DMS53 treated with DMSO at 0.1 percent for 48 hours (cell line): ENCODE results near the gene EPDR1.
"Not testable (repeated sequence)": the region's sequence is repeated elsewhere in the genome, so short reads cannot be mapped to it uniquely, and the experiment has no call there.

Experiments used
- DNase-seq: peaks from one replicate; lab custom pipeline; 2025; ENCODE audit not compliant: unreplicated experiment; lab: John Stamatoyannopoulos, UW

EPDR1 gene

DNA sequence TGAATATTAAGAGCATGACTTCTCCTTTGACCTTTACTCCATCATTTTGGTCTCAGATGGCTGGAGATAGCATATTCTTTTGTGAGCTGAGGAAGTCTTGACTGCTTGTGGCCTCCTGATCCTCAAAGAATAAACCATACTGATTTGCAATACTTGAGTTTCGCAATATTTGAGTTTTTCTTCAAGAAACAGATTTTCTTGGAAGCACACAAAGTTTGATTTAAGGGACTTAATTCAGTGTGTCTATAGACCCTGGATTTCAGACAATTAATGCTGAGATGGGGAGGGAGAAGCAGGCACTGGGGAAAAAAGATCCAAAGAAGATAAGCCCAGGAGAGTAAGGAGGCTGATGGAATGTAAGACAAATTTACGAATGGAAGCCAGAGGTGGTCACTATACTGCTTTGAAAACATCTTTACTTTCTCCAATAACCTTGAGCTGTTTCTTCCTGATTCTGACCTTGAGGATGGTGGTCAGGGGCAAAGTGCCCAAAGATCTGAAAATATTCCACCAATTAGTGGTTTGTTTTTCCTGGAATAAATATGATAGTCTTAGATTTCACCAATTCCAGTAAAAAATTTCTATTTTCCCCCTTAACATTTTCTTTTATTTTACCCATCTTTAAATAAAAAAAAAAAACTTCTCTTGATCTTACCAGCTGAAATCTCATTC lies 7.5 kb downstream of the EPDR1 start:
- no peak for DNase-seq

DNA sequence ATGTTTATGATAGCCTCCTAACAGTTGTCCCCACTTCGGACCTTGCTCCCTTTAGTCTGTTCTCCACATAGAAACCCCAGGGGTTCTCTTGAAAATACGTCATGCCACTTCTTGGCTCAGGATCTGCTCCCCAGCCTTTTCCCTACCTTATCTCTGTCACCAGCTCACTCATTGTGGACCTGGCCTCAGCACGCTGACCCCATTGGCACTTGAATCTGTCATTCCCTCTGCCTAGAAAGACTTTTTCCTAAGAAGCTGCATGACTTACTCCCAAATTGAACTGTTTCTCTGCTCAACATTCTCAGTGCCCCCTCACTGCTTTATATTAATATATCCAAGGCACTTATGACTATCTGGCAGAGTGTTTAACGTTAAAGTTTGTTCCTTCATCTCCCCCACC lies 8.4 kb downstream of the EPDR1 start:
- no peak for DNase-seq

DNA sequence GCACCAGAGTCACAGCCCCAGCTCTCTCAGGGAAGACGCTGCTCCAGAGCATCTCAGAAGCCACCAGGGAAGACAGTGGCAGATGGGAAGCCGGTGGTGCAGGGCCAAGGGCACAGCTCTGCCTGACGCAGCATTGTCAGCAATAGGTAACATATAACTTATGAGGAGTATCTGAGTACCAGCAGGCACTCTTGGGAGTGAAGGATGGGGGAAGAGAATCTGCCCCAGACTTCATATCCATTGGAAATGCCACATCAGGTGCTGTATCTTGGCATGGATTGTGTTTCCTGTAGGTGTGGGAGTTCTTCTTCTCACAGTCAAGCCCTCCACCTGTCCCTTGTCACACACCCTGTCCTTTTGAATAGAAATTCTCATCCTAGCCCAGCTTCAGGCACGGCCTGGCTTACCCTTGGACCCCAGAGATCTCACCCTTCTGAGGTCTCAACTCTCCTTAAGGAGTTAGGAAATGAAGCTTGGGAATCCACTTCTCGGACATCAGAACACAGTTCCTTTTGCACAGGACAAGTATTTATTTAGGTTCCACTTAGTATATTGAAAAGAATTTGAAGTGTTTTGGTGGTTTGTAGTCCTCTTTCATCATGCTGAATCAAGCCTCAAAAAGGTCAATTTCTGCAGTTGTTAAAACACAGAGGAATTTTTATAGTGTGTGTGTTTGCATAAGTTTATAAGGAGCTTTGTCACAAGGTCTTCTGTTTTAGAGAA lies 9.9 kb downstream of the EPDR1 start:
- no peak for DNase-seq

DNA sequence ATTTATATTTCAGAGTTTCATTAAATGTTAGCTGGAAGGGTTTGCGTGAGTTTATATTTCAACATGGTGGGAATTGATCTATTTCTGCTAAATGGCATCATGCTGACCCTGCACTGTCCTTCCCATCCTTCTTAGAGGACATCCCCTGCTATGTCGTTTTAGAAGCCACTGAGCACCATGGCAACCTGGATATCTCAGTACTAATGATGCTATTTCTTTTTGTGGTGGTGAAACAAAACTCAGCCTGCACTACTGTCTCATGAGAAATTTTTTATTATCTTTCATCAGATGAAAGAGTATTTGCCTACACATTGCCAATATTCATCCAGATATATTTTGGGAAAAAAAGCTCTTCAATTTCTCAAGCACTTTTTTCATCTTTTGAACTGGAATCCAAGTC lies 12.1 kb downstream of the EPDR1 start:
- DNase-seq, result no peak

DNA sequence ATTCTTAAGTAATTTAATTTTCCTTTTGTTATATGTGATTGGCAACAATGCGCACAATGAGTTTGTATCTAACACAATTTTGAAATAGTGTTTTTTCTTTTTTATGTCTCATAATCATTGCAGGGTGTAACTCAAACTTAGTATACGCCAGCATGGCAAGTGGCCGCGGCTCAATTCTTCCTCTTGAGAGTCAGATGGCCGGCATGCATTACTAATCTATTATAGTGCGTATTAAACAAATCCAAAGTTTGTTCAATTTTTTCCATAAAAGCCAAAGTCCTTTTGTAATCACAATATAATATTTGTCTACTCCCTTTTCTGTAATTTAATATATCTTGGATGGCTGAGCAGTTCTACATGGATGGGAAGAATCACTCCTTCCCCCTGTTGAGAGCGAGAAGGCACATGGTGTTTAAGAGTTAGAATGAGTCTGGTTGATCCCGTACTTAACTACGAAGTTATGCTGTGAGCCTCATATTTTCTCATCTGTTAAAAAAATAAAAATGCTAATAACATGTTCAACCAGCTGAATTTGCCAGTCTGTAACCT lies 12.7 kb downstream of the EPDR1 start:
- DNase-seq, result no peak

DNA sequence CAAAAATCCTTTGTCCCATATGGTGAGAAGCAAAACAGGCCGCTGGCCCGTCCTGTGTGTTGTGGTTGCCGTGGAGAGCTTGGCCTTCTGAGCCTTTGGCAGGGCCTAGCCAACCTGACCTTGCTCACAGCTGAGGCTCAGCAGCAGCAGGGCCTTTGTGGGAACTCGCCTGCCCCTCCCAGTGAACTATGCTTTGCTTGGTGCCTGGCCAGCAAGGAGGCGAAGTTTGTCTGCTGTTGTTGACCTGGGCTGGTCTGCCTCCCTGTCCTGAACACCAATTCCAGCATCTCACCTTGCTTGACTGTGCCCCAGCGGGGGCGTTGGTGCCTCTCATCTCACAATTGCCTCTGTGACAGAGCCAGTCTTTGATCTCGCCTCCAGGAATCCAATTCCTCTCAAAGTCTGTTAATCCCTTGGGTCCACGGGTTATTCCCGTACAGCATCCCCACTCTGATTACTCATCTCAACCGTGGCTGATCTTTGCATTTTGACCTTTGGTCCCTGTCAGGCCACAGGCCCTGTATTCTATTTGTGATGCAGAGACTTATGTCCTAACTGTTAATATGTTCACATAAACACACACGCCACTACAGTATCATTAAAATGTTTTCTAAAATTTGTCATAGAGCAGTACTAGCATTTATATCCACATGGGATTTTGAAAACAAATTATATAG lies 22.6 kb downstream of the EPDR1 start:
- no peak for DNase-seq

DNA sequence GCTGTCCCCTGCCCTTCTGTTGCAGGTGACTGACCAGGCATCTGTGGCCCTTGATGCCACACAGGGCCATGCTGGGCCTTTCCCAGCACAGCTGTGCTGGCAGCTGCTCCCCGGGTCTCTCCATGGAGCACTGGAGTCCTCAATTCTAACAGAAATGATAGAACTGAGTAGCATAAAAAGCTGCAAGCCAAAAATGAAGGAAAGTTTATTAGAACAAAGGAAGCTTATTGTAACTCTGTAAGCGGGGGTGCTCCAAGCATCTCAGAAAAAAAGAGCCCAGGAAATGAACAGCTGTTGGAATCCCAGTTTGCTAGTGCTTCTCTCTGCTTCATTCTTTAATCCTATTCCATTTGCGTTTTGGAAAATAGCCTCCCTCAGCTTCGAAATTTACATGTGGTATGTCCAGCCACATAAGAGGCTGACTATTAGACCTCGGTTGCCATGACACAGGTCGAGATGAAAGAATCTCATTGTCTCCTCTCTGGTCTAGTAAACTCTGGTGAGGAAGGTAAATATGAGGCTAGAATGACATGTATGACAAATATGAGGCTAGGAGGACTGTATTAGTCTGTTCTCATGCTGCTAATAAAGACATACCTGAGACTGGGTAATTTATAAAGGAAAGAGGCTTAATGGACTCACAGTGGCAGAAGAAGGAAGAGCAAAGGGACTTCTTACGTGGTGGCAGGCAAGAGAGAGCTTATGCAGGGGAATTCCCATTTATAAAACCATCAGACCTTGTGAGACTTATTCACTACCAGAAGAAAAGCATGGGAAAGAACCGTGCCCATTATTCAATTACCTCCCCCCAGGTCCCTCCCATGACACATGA lies 23.7 kb downstream of the EPDR1 start:
- no peak for DNase-seq

DNA sequence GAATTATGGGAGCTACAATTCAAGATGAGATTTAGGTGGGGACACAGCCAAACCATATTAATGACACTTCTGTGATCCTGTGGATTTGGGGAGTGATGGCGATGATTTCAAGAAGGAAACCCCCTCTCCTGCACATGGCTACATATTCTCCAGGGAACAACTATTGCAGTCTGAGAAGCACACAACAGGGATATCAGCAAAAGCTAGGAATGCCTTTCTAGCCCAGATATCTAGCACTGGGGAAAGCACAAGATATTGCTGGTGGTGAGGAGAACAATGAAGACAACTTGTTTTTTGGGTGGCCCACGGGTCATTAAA lies 24.3 kb downstream of the EPDR1 start:
- no peak for DNase-seq

DNA sequence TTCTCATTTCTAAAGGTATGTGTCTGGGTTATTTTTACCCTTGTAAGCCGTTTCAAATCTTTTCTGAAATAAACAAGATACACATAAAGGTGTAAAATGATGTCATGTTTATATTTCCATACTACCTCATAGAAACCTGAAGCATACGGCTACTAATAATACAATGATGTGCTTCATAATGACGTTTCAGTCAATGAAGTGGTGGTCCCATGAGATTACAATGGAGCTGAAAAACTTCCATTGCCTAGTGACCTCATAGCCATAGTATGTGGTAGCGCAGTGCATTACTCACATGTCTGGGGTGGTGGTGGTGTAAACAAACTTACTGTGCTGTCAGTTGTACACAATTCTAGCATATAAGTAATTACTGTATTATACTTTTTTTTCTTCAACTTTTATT lies 24.9 kb downstream of the EPDR1 start:
- no peak for DNase-seq

DNA sequence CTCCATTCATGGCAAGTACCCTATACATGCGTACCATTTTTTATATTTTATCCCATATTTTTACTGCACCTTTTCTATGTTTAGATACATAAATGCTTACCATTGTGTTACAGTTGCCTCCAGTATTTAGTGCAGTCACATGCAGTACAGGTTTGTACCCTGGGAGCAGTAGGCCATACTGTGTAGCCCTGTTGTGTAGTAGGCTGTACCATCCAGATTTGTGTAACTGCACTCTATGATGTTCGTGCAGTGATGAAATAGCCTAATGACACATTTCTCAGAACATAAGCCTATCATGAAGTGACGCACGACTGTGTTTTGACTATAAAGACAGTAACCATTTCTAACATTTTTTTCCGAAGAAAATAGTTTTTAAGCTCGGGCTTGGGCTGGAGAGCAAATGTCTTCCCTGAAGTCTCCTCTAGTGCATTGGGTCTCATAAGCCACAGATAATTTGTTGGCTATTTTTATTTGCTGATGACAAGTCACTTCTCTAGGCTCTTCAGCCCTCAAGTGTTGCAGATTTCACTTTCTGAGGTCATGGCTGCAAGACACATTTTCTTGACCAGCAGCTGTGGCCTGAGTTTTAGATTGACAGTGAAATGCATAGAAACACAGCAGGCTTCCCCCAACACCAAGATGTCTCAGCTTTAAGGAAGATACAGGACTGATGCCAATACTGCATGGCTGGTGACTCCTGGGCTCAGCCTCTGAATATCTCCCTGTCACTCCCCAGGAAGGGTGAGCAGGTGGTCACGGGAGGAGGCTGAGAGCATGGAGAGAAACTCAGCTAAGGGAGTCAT lies 26.9 kb downstream of the EPDR1 start:
- DNase-seq, result no peak

DNA sequence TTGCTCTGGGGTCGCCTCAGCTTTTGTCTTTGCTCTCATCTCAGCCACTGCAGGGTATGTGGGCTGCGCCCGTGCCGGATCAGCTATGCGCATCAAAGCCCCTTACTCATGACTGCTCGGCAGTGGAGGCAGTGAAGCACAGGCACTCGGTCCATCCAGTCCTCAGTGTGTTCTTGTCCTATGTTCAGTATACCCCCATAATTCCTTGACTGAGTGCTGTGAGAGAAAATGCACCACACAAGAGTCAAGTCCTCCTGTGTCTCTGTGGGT lies 27.4 kb downstream of the EPDR1 start:
- no peak for DNase-seq

DNA sequence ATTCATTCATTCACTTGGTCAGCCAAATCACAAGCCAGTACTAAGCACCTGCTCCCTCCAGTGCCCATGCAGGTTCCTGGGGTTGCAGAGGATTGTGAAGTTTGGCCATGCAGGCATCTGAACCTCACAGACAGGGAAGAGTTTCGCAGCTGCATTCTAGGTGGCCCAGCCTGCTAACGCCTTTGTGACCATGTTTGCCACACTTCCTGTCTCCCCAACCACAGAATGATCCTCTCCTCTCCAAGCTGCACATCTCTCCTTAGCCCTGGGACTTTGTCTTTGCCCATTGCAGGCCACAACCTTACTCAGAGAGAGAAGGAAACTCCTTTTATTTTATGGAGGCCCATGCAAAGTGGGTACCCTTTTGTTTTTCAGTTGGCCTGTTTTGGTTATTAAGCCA lies 31.8 kb downstream of the EPDR1 start:
- DNase-seq, result no peak

DNA sequence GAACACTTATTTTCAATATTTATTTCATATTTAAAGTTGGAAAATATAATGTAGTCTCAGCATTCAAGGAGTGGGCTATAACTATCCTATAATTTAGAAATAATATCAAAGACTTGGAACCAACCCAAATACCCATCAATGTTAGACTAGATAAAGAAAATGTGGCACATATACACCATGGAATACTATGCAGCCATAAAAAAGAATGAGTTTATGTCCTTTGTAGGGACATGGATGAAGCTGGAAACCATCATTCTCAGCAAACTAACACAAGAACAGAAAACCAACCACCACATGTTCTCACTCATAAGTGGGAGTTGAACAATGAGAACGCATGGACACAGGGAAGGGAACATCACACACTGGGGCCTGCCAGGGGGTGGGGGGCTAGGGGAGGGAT lies 33.8 kb downstream of the EPDR1 start:
- not testable (repeated sequence) for DNase-seq

DNA sequence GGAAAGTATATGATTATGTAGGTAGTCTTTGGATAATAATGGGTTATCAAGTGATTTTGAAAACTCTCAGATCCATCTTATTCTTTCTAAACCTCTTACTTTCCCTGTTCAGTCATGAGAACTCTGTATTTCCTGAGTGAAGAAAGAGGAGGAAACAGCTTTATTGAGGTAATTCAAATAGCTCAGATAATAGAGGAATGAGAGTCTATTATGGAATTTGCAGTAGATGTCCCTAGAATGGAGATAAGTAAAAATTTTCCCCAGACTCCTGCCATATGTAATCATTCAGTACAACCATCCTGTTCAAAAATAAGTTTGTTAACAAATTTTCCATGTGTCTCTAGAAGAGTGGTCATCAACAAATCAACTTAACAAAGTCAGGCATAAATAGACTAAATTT lies 36.4 kb downstream of the EPDR1 start:
- no peak for DNase-seq

DNA sequence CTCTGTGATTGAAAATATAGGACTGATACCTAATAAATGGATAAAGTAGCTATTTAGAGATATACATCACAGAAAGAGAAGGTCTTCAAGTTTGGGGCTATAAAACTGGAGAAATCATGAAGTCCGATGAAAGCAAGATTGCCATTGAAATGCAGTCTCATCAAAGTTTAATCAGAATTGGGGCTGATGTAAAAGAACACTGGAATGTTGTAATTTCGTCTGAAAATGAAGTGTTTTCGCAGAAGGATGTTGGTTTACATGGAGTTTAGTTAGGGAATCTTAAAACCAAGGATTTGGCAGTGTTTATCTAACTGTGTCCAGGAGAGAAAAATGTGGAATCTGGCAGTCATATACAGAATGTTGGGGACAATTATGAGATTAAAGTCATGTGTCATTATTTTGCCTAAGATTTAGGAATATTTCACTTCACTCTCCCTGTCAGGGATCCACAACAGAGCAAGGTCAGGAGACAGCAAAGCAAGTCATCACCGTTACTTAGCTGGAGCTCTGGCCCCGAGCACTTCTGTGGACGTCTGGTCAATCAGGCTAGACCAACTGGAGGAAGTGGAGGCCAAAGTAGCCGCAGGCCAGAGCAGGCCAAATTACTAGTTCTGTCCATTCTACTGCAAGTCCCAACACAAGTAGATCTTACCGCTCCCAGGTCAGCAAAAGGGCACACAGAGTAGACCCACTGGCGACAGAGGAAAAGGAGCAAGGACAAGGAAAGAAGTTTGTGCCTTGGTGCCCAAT lies 37.0 kb downstream of the EPDR1 start:
- no peak for DNase-seq

DNA sequence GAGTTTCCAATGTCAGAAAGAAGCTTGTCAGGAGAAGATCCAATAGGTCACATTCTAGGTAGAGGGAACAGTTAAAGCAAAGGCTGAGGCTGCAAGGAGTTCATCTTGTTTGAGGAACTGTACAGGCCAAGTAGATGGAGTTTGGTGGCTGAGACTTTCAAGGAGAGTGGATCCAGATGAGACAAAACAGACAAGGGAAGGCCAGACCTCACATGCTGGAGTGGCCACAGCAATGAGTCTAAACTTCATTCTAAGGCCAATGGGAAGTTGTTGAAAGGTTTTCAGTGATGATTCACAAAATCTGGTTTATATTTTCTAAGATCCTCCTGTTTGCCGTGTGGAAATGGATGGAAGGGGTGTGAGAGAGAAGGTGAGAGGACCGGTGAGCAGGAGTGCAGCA lies 40.0 kb downstream of the EPDR1 start:
- DNase-seq, result no peak

DNA sequence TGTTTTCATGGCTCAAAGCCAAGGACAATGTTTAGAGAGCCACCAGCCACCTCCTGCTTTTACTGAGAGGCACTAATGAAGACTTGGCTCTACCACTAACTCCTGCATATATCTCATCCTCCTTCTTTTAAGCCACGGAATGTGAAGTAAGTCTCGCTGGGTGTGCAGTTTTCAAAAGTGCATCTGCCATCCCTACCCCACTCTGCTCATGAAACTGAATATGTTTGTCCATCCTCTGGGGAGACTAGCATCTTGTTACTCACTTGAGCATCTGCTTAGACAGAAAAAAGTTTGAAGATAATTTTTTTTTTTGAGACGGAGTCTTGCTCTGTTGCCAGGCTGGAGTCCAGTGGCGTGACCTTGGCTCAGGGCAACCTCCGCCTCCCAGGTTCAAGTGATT lies 40.8 kb downstream of the EPDR1 start:
- DNase-seq, result no peak

DNA sequence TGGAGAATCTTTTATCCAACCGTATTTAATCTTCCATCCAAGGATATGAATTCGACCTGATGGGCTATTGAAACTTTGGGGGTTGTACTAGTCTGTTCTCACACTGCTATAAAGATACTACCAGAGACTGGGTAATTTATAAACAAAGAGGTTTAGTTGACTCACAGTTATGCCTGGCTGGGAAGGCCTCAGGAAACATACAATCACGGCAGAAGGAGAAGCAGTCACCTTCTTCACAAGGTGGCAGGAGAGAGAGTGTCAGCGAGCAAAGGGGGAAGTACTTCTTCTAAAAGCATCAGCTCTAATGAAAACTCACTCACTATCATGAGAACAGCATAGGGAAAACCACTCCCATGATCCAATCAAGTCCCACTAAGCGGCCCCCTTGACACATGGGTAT lies 43.8 kb downstream of the EPDR1 start:
- no peak for DNase-seq

DNA sequence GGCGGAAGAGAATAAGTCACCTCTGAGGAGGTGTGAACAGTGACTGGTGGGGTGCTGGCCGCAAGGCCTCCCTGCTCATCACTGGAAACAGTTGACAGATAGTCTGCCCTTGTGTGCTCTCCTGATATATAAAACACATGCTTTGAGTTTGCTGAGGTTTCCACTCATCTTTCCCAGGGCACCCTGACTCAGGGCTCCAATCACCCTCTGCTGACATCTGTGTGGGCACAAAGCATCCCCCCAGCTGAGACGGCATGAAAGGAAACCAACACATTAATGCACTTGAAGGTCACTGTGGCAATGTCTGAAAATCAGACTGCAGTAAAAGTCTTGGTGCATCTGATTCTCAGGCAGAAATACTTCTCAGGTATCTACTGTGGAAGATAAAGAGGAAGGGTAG lies 49.8 kb downstream of the EPDR1 start:
- no peak for DNase-seq

DNA sequence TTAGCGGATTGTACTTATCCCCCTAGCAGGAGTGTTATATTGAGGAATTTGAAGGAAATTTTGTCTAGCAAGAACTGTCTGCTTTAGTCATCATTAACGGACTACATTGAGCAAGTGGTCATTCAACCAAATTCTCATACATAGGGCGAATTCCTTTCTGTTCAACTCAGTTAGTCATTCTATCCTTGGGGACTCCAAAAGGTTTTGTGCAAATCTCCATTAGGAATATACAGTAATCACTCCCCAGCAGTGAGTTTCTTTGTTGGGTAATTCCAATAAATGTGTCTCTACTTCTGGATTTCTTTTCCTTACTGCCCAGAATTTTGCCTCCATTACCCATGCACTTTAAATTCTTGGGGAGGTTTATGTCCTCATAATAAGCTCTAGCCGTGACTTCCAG lies 51.1 kb downstream of the EPDR1 start:
- DNase-seq, result no peak
